ENCODE data around the gene RIC8B. TPM values are rescaled to one million over a fixed set of nuclear protein-coding genes. Genes with fewer than 3 reads are reported as not detected.

Gene RIC8B
- total RNA-seq, 1 experiment from 2014 or later, result 29.0 TPM

GRCh38 chr12:106892075-106892474 lies 117.6 kb downstream of the RIC8B start:
- no peak overlapping the region for H4K5ac ChIP-seq (ENCODE audit: insufficient read length, low read depth, low read length)

More at GRCh38 chr12:106892075-106892474, 117.6 kb downstream of the RIC8B start:
- Histone ChIP-seq H4K91ac (ENCODE audit: insufficient read length, low read depth, low read length) (no peak overlapping the region), H2BK12ac (ENCODE audit: insufficient read length, low read depth, low read length) (no peak overlapping the region), H2AFZ (ENCODE audit: low read length) (no peak overlapping the region), H3T11ph (ENCODE audit: low read length) (no peak overlapping the region), H3K27ac (ENCODE audit: insufficient read length, low read depth, low read length) (no peak overlapping the region), H4K8ac (replicated peaks; ENCODE audit: insufficient read length, low read depth, low read length) (no peak overlapping the region), H4K20me1 (ENCODE audit: control insufficient read depth, insufficient read depth, insufficient read length) (no peaks in the 10 kb centered on the region), H3K56ac (ENCODE audit: insufficient read length, low read depth, low read length) (no peak overlapping the region), H3K79me2 (ENCODE audit: insufficient read depth, low read length) (no peaks in the 10 kb centered on the region), H3K14ac (ENCODE audit: insufficient read depth, low read length) (no peak overlapping the region), H3K23me2 (ENCODE audit: insufficient read length, low read depth, low read length, poor library complexity, severe bottlenecking) (no peaks in the 10 kb centered on the region), H3K18ac (ENCODE audit: insufficient read length, low read depth, low read length) (no peak overlapping the region), H2BK5ac (ENCODE audit: insufficient read length, low read length) (no peak overlapping the region), H3K27me3 (ENCODE audit: insufficient read depth, low read length) (no peaks in the 10 kb centered on the region), H3K23ac (ENCODE audit: insufficient read length, low read depth, low read length) (no peak overlapping the region), H2BK15ac (ENCODE audit: low read depth, low read length) (no peak overlapping the region), H2BK20ac (ENCODE audit: low read depth, low read length, poor library complexity, severe bottlenecking) (no peak overlapping the region), H3K4me1 (ENCODE audit: insufficient read depth, low read length) (no peaks in the 10 kb centered on the region), H3K4me2 (ENCODE audit: insufficient read depth, insufficient read length, low read length) (no peak overlapping the region), H3K9me3 (ENCODE audit: control insufficient read depth, low read depth, low read length) (no peaks in the 10 kb centered on the region), H3K9ac (ENCODE audit: extremely low read depth, insufficient read length, low read length) (no peak overlapping the region), H3K79me1 (ENCODE audit: insufficient read depth, low read depth, low read length, poor library complexity, severe bottlenecking) (no peaks in the 10 kb centered on the region), H2AK5ac (ENCODE audit: insufficient read length, low read length) (no peak overlapping the region), H2BK120ac (ENCODE audit: low read depth, low read length, poor library complexity, severe bottlenecking) (no peak overlapping the region), H3K4ac (ENCODE audit: low read depth, low read length) (no peak overlapping the region)
- no peak overlapping the region for H3K4me3 Mint-ChIP-seq
- DNase-seq, result no peak
- peaks cover 0 to 4% (median 0%) of the 10 kb centered on the region in 3 experiments; a peak in 3 of 7 replicates for H3K36me3 Mint-ChIP-seq (ENCODE audit: insufficient read depth in 1 of 3, low read depth in 3 of 3)
- H3K9me3 Mint-ChIP-seq, result no peaks in the 10 kb centered on the region; a peak in 1 of 5 replicates
- no peaks in the 10 kb centered on the region; the same call in 1 of the 2 replicates for H3K27me3 Mint-ChIP-seq (ENCODE audit: low read depth)
- no peak overlapping the region for H3K27ac Mint-ChIP-seq
- H3K4me1 Mint-ChIP-seq, result no peaks in the 10 kb centered on the region
- WGBS (ENCODE audit: extremely low coverage, insufficient read length, low lambda C conversion rate), result no CpG with 5 or more reads among the region's 1 CpG
- no peak for TF ChIP-seq CTCF (conservative IDR thresholded peaks at IDR 0.05)

Data from H9 (cell line).